Aorta (tissue), 5 donors: ENCODE measurements around the gene KPTN. TPM values are rescaled to one million over a fixed set of nuclear protein-coding genes. Genes with fewer than 3 reads are reported as not detected.

Experiments used
- ATAC-seq: fragments of 200-7000 bp; cut with Tn5 transposase; one replicate; pipeline ENCODE4 v1.9.1; 2022; ENCODE audit warnings: moderate library complexity; ENCODE audit not compliant: low FRiP score
- DNase-seq, 2 donors: peaks; one replicate each; pipeline ENCODE4 v3.0.0-alpha.2; 2020
- H3K27ac ChIP-seq, 2 donors: one replicate each; pipeline ENCODE4 v1.5.1; 2013; ENCODE audit warnings: low read length in 2 of 2, mild to moderate bottlenecking in 2 of 2, moderate library complexity in 2 of 2, control low read depth in 1 of 2, inconsistent platforms in 1 of 2, low read depth in 1 of 2
- H3K27me3 ChIP-seq, 2 donors: one replicate each; pipeline ENCODE4 v1.6.1; 2013; ENCODE audit warnings: control low read depth in 1 of 2, low read length in 1 of 2, mild to moderate bottlenecking in 1 of 2, moderate library complexity in 1 of 2; ENCODE audit not compliant: insufficient read depth in 2 of 2, control insufficient read depth in 1 of 2
- H3K36me3 ChIP-seq, 2 donors: one replicate each; pipeline ENCODE4 v1.6.1; 2013; ENCODE audit warnings: control low read depth in 1 of 2, low read length in 1 of 2, mild to moderate bottlenecking in 1 of 2; ENCODE audit not compliant: insufficient read depth in 2 of 2, control insufficient read depth in 1 of 2
- H3K4me1 ChIP-seq, 2 donors: one replicate each; pipeline ENCODE4 v1.6.1; 2013; ENCODE audit warnings: low read length in 2 of 2, control low read depth in 1 of 2, mild to moderate bottlenecking in 1 of 2, moderate library complexity in 1 of 2; ENCODE audit not compliant: insufficient read depth in 2 of 2, control insufficient read depth in 1 of 2
- H3K4me3 ChIP-seq, 2 donors: one replicate each; pipeline ENCODE4 v1.5.1; 2013; ENCODE audit warnings: low read length in 2 of 2, control low read depth in 1 of 2, mild to moderate bottlenecking in 1 of 2
- H3K9me3 ChIP-seq: one replicate; pipeline ENCODE4 v1.6.1; 2013; ENCODE audit warnings: mild to moderate bottlenecking, low read length; ENCODE audit not compliant: control insufficient read depth
- WGBS, 2 donors: extraction: QIAGEN DNeasy Blood & Tissue Kit; methylation state at CpG; one replicate each; pipeline ENCODE4 v1.1.7; 2013; 5-methylcytosine and 5-hydroxymethylcytosine counted together
- intact Hi-C, 2 donors: fragments of 100-400 bp; cut with DNase I; formaldehyde crosslinking; loops; one replicate each; pipeline versions ENCODE4 v1.14.2 to v1.15.0; 2022
- polyA plus RNA-seq, 2 donors: library from polyadenylated mRNA; stranded (reverse); fragments of 200-250 nt; gene quantifications; one replicate each; pipeline ENCODE4 v1.2.3, GENCODE V29; 2013
- total RNA-seq, 2 donors: library from RNA; stranded (reverse); fragmentation: NEBNext Ultra II Directional; extraction: Animal tissue kit (Norgen Biotek cat#: 25700); gene quantifications; one replicate each; pipeline ENCODE4 v1.2.1, GENCODE V29; 2021
- donor health status: healthy with polysubstance abuse.
- donor health status: Bipolar disorder and iron deficiency.
- donor health status: DM: no; HTN: no; CAD: no.
- donor health status: DM: no; HTN: no; CAD: no.
- donor health status: DM: yes; HTN: yes; CAD: no.

KPTN gene
- total and polyA plus RNA-seq, 4 donors: 3.0 to 24.8 (median 8.3) TPM

GRCh38 chr19:47511128-47511517 lies 27.1 kb upstream of the KPTN start:
- H3K27me3 ChIP-seq: no peaks in the 10 kb centered on the region
- 77 to 83% methylated on average over 6 of the region's 6 CpGs for WGBS, 2 donors
- DNase-seq: no peak
- ATAC-seq: no peak
- H3K9me3 ChIP-seq: no peaks in the 10 kb centered on the region
- H3K36me3 ChIP-seq: no peaks in the 10 kb centered on the region
- peak overlapping the region in 1 of 2 donors; percentile 49 for H3K27ac ChIP-seq
- no peak overlapping the region for H3K4me3 ChIP-seq
- intact Hi-C loops: loop anchor here (5.0 to 10.0 kb wide), 3 partner anchors 94 to 236 kb away; partner anchors contain the start of genes BICRA (in 1 of the 2) and INAFM1 (in 1 of the 2)
- H3K4me1 ChIP-seq: no peaks in the 10 kb centered on the region

- H3K4me3 ChIP-seq: no peak overlapping the region
- H3K4me1 ChIP-seq: no peaks in the 10 kb centered on the region
Measured at GRCh38 chr19:47510516-47511127, 26.6 kb upstream of the KPTN start.

GRCh38 chr19:47509973-47510372 lies 26.0 kb upstream of the KPTN start:
- WGBS, 2 donors: 7 to 8% methylated on average over 8 of the region's 8 CpGs
- ATAC-seq (peak; percentile 59), DNase-seq (peak; percentile 81 to 86)
- Histone ChIP-seq H3K27ac (peak overlapping the region in 1 of 2 donors; percentile 11), H3K4me3 (no peak overlapping the region), H3K27me3 (no peaks in the 10 kb centered on the region), H3K9me3 (no peaks in the 10 kb centered on the region), H3K36me3 (no peaks in the 10 kb centered on the region), H3K4me1 (no peaks in the 10 kb centered on the region)
- intact Hi-C loops: loop anchor here (5.0 to 10.0 kb wide), 3 partner anchors 95 to 235 kb away; partner anchors contain the start of genes BICRA (in 1 of the 2) and INAFM1 (in 1 of the 2)

More at GRCh38 chr19:47510516-47511127, 26.6 kb upstream of the KPTN start:
- H3K27me3 ChIP-seq: no peaks in the 10 kb centered on the region
- intact Hi-C loops: loop anchor here (5.0 to 10.0 kb wide), 3 partner anchors 94 to 236 kb away; partner anchors contain the start of genes BICRA (in 1 of the 2) and INAFM1 (in 1 of the 2)
- DNase-seq (no peak), ATAC-seq (no peak)
- no peaks in the 10 kb centered on the region for H3K9me3 ChIP-seq
- 51 to 58% methylated on average over 12 of the region's 12 CpGs for WGBS, 2 donors
- peak overlapping the region in 1 of 2 donors; percentile 49 for H3K27ac ChIP-seq
- H3K36me3 ChIP-seq: no peaks in the 10 kb centered on the region

GRCh38 chr19:47509170-47509847 lies 25.3 kb upstream of the KPTN start:
- intact Hi-C loops: no loop called here
- DNase-seq (no peak), ATAC-seq (no peak)
- Histone ChIP-seq H3K9me3 (no peaks in the 10 kb centered on the region), H3K36me3 (no peaks in the 10 kb centered on the region), H3K27me3 (no peaks in the 10 kb centered on the region), H3K4me1 (no peaks in the 10 kb centered on the region), H3K4me3 (no peak overlapping the region), H3K27ac (peak overlapping the region in 1 of 2 donors; percentile 11)
- WGBS, 2 donors: 41 to 46% methylated on average over 20 of the region's 20 CpGs

GRCh38 chr19:47508721-47509120 lies 24.7 kb upstream of the KPTN start:
- intact Hi-C loops: no loop called here
- H3K9me3 ChIP-seq: no peaks in the 10 kb centered on the region
- no peaks in the 10 kb centered on the region for H3K36me3 ChIP-seq
- no peak overlapping the region for H3K4me3 ChIP-seq
- ATAC-seq: no peak
- H3K27me3 ChIP-seq: no peaks in the 10 kb centered on the region
- H3K27ac ChIP-seq: no peak overlapping the region
- DNase-seq: no peak
- 95 to 96% methylated on average over 5 of the region's 5 CpGs for WGBS, 2 donors
- H3K4me1 ChIP-seq: no peaks in the 10 kb centered on the region

GRCh38 chr19:47507924-47508553 lies 24.0 kb upstream of the KPTN start:
- WGBS, 2 donors: 77 to 78% methylated on average over 11 of the region's 11 CpGs
- Histone ChIP-seq H3K27ac (no peak overlapping the region), H3K4me1 (no peaks in the 10 kb centered on the region), H3K4me3 (no peak overlapping the region), H3K9me3 (no peaks in the 10 kb centered on the region), H3K27me3 (no peaks in the 10 kb centered on the region), H3K36me3 (no peaks in the 10 kb centered on the region)
- intact Hi-C loops: no loop called here
- DNase-seq: no peak
- ATAC-seq: no peak

- no peaks in the 10 kb centered on the region for H3K4me1 ChIP-seq
- H3K4me3 ChIP-seq: no peak overlapping the region
- H3K27me3 ChIP-seq: no peaks in the 10 kb centered on the region
- DNase-seq: no peak
- ATAC-seq: no peak
- no peaks in the 10 kb centered on the region for H3K9me3 ChIP-seq
- H3K36me3 ChIP-seq: no peaks in the 10 kb centered on the region
- intact Hi-C loops: no loop called here
- WGBS, 2 donors: 52 to 54% methylated on average over 6 of the region's 6 CpGs
- H3K27ac ChIP-seq: no peak overlapping the region
Measured at GRCh38 chr19:47507012-47507411, 23.0 kb upstream of the KPTN start.

- DNase-seq (peak in 1 of 2 donors; percentile 70), ATAC-seq (no peak)
- no peak overlapping the region for H3K4me3 ChIP-seq
- WGBS, 2 donors: 73 to 78% methylated on average over 8 of the region's 8 CpGs
- intact Hi-C loops: no loop called here
- no peak overlapping the region for H3K27ac ChIP-seq
- H3K4me1 ChIP-seq: no peaks in the 10 kb centered on the region
- H3K27me3 ChIP-seq: no peaks in the 10 kb centered on the region
- no peaks in the 10 kb centered on the region for H3K9me3 ChIP-seq
- peaks cover 0 to 2% of the 10 kb centered on the region in 2 donors for H3K36me3 ChIP-seq
Measured at GRCh38 chr19:47506459-47506858, 22.4 kb upstream of the KPTN start.
